GM12875 (cell line): ENCODE data around the gene DUSP22.
"Not testable (repeated sequence)": the region's sequence is repeated elsewhere in the genome, so short reads cannot be mapped to it uniquely, and the experiment has no call there.

Source experiments
- H3K4me3 ChIP-seq: one replicate; pipeline ENCODE4 v1.5.1; 2011; ENCODE audit warnings: low read depth, low read length, control low read depth
- TF ChIP-seq, protein P1 (sequence below): IDR thresholded peaks from 2 replicates; pipeline ENCODE4 v1.5.1; 2011; ENCODE audit warnings: low read depth, mild to moderate bottlenecking, control low read depth, inconsistent platforms, low read length, moderate library complexity, borderline replicate concordance; ENCODE audit not compliant: insufficient read depth

Gene DUSP22

GRCh38 chr6:321536-322258, 29.4 kb downstream of the DUSP22 start:
- TF ChIP-seq, protein P1, sequence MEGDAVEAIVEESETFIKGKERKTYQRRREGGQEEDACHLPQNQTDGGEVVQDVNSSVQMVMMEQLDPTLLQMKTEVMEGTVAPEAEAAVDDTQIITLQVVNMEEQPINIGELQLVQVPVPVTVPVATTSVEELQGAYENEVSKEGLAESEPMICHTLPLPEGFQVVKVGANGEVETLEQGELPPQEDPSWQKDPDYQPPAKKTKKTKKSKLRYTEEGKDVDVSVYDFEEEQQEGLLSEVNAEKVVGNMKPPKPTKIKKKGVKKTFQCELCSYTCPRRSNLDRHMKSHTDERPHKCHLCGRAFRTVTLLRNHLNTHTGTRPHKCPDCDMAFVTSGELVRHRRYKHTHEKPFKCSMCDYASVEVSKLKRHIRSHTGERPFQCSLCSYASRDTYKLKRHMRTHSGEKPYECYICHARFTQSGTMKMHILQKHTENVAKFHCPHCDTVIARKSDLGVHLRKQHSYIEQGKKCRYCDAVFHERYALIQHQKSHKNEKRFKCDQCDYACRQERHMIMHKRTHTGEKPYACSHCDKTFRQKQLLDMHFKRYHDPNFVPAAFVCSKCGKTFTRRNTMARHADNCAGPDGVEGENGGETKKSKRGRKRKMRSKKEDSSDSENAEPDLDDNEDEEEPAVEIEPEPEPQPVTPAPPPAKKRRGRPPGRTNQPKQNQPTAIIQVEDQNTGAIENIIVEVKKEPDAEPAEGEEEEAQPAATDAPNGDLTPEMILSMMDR = no peak
- no peak overlapping the region for H3K4me3 ChIP-seq

DNA sequence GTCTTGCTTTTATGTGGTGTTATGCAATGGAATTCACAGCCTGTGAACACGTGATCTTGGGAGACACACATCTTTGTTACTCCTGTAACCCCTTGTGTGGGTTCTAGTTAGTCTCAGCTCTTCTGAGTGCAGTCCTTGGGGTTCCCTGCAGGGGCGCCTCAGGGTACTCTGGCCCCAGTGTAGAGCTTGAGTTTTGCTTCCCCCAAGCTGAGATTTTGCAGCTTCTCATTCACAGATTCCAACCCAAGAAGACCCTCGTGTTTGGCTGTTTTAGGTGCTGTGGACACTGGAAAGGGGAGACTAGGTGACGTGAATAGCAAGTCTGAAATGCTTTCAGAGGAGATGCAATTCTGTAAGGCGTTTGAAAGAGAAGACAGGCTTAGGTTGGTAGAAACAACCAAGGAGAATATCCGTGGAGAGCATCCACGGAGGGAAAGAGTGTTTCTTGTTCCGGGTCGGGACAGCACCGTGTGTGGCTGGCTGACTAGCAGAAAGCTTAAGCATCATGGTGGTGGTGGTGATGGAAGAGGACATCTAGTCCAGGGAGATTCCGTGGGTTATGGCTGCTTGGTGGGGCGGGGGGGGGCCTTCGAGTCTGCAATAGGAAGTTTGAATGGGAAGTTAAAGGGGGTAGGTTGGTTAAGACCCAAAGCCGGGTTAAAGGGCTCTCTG, 30.1 kb downstream of the DUSP22 start:
- no peak overlapping the region for H3K4me3 ChIP-seq
- TF ChIP-seq, protein P1 = peak; percentile 78

DNA sequence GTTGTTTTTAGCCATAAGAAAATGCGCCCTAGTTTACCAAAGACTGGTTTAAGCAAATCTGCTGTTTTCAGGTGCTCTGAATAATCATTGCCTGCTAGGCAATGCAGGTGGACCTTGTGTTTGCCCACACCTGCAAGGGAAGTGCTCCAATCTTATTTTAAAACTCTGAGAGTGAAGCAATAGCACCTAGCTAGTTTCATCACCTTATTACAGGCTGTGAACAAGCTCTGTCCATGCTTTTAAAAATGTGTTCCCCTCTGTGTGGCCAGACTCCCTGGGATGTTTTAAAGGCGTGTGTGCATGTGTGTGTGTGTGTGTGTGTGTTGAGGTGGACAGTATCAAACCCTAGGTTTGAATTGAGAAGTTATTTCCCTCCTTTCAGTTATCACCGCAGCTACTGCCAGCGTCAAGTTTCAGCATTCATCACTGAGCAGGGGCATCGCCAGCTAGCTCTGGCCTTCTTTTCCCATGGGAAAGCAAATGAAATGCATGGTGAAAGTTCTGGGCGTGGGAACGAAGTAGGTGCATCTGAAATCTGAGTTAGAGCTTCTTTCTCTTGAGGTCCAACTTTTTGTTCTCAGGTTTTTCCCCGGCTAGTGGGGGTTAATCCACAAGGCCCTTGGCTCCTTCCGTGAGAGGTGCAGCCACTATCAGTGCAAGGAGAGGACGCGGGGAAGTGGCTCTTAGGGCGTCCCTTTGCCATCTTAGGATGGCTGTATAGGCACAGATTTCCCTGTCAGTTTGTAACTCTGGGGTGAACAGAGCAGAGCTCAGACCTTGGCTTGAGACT, 30.8 kb downstream of the DUSP22 start:
- TF ChIP-seq, protein P1 = no peak
- no peak overlapping the region for H3K4me3 ChIP-seq

- TF ChIP-seq, protein P1 = no peak
- H3K4me3 ChIP-seq = no peak overlapping the region
These were observed 31.4 kb downstream of the DUSP22 start for GRCh38 chr6:323730-324088.

DNA sequence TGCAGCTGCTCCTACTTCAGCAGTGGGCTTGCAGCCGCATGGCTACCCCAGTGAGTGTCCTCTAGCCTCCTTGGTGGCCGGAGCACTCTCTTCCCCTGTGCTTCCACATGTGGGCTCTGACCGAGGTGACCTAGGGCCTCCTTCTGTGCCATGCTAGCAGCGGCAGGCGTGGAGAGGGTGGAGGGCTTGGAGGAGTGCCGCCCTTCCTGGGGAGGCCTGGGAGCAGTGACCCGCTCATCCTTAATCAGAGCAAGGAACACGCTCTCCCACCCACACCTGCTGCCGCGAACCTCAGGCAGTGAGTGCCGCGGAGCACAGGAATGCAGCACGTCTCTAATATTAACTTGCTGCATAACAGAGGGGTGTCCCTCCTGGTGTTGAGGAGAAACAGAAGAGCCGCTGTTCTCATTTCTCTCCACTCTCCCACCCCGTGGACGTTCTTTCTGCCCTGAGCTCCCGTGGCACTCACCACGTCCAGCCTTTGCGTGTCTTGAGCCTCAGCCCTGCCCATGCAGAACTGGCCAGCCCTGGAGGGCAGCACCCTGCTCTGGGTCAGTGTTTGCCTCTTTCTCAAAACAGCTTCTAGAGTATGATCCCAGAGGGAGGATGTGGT, 31.9 kb downstream of the DUSP22 start:
- no peak overlapping the region for H3K4me3 ChIP-seq
- TF ChIP-seq, protein P1 = no peak

- TF ChIP-seq, protein P1 = no peak
- no peak overlapping the region for H3K4me3 ChIP-seq
These were observed 32.4 kb downstream of the DUSP22 start for GRCh38 chr6:324729-325125.

DNA sequence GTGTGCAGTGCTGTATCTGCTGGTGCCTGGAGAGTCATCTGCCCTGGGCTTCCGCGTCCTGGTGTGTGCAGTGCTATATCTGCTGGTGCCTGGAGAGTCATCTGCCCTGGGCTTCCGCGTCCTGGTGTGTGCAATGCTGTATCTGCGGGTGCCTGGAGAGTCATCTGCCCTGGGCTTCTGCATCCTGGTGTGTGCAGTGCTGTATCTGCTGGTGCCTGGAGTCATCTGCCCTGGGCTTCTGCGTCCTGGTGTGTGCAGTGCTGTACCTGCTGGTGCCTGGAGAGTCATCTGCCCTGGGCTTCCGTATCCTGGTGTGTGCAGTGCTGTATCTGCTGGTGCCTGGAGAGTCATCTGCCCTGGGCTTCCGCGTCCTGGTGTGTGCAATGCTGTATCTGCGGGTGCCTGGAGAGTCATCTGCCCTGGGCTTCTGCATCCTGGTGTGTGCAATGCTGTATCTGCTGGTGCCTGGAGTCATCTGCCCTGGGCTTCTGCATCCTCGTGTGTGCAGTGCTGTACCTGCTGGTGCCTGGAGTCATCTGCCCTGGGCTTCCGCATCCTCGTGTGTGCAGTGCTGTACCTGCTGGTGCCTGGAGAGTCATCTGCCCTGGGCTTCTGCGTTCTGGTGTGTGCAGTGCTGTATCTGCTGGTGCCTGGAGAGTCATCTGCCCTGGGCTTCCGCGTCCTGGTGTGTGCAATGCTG, 33.0 kb downstream of the DUSP22 start:
- H3K4me3 ChIP-seq = not testable (repeated sequence)

DNA sequence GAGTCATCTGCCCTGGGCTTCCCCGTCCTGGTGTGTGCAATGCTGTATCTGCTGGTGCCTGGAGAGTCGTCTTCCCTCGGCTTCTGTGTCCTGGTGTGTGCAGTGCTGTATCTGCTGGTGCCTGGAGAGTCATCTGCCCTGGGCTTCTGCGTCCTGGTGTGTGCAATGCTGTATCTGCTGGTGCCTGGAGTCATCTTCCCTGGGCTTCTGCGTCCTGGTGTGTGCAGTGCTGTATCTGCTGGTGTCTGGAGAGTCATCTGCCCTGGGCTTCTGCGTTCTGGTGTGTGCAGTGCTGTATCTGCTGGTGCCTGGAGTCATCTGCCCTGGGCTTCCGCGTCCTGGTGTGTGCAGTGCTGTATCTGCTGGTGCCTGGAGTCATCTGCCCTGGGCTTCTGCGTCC, 33.8 kb downstream of the DUSP22 start:
- H3K4me3 ChIP-seq = not testable (repeated sequence)
